Measurements from ENCODE around the gene BHLHE23.
A peak's percentile ranks its signal among the peaks of the same experiment; 100 is the strongest.

Gene BHLHE23

GRCh38 chr20:62993856-62994494, 12.8 kb downstream of the BHLHE23 start:
- DNase-seq, result no peak

- DNase-seq, result no peak
Observed at GRCh38 chr20:62991863-62992262, 14.9 kb downstream of the BHLHE23 start.

GRCh38 chr20:62991196-62991807, 15.5 kb downstream of the BHLHE23 start:
- no peak for DNase-seq

- DNase-seq, result no peak
Observed at GRCh38 chr20:62990306-62990825, 16.4 kb downstream of the BHLHE23 start.

GRCh38 chr20:62989201-62989601, 17.6 kb downstream of the BHLHE23 start:
- DNase-seq, result no peak

GRCh38 chr20:62987114-62987513, 19.6 kb downstream of the BHLHE23 start:
- DNase-seq, result no peak

GRCh38 chr20:62986257-62986800, 20.4 kb downstream of the BHLHE23 start:
- peak in 1 of 56 donors; percentile 19 for DNase-seq

GRCh38 chr20:62985444-62985778, 21.4 kb downstream of the BHLHE23 start:
- no peak for DNase-seq

GRCh38 chr20:62984666-62985443, 21.9 kb downstream of the BHLHE23 start:
- peak in 29 of 56 donors; percentile 0 to 65 (median 25) for DNase-seq

- DNase-seq, result no peak
Observed at GRCh38 chr20:62983210-62983609, 23.6 kb downstream of the BHLHE23 start.

- DNase-seq, result no peak
Observed at GRCh38 chr20:62982124-62983075, 24.4 kb downstream of the BHLHE23 start.

- DNase-seq, result peak in 16 of 56 donors; percentile 2 to 35 (median 13)
Observed at GRCh38 chr20:62980970-62981369, 25.8 kb downstream of the BHLHE23 start.

GRCh38 chr20:62980380-62980960, 26.3 kb downstream of the BHLHE23 start:
- DNase-seq, result no peak

- no peak for DNase-seq
Observed at GRCh38 chr20:62979876-62980373, 26.8 kb downstream of the BHLHE23 start.

- DNase-seq, result no peak
Observed at GRCh38 chr20:62979310-62979709, 27.5 kb downstream of the BHLHE23 start.

GRCh38 chr20:62978561-62978943, 28.2 kb downstream of the BHLHE23 start:
- DNase-seq, result no peak

- peak in 1 of 56 donors; percentile 13 for DNase-seq
Observed at GRCh38 chr20:62977613-62978560, 28.9 kb downstream of the BHLHE23 start.

GRCh38 chr20:62976886-62977285, 29.9 kb downstream of the BHLHE23 start:
- no peak for DNase-seq
